KMS-11 (cell line): Measurements from ENCODE around the gene UACA.

Experiments used
- H2AFZ ChIP-seq: fragments of 200-600 bp; sonication (generic); 2 replicates; pipeline ENCODE4 v1.6.1; 2016; ENCODE audit warnings: antibody characterized with exemption, mixed run types, low read depth
- H3K27ac ChIP-seq: fragments of 200-600 bp; sonication (generic); 2 replicates; pipeline ENCODE4 v1.6.1; 2016; ENCODE audit warnings: mild to moderate bottlenecking, mixed run types
- H3K27me3 ChIP-seq: fragments of 200-600 bp; sonication (generic); 2 replicates; pipeline ENCODE4 v1.6.1; 2017; ENCODE audit warnings: mild to moderate bottlenecking, low read depth, mixed run types, moderate library complexity; ENCODE audit not compliant: insufficient read depth
- H3K36me3 ChIP-seq: fragments of 200-600 bp; sonication (generic); 2 replicates; pipeline ENCODE4 v1.6.1; 2017; ENCODE audit warnings: mild to moderate bottlenecking, mixed run types; ENCODE audit not compliant: insufficient read depth
- H3K4me1 ChIP-seq: fragments of 200-600 bp; sonication (generic); 2 replicates; pipeline ENCODE4 v1.6.1; 2016; ENCODE audit warnings: mild to moderate bottlenecking, low read depth, mixed run types; ENCODE audit not compliant: poor library complexity, severe bottlenecking
- H3K4me2 ChIP-seq: fragments of 200-600 bp; sonication (generic); 2 replicates; pipeline ENCODE4 v1.7.0; 2016; ENCODE audit warnings: mild to moderate bottlenecking, mixed run types
- H3K4me3 ChIP-seq: fragments of 200-600 bp; sonication (generic); IDR thresholded peaks from 2 replicates; pipeline ENCODE4 v1.6.1; 2017; ENCODE audit warnings: low read depth, low read length, mixed read lengths; ENCODE audit not compliant: insufficient read depth
- H3K79me2 ChIP-seq: fragments of 200-600 bp; sonication (generic); 2 replicates; pipeline ENCODE4 v1.6.1; 2016; ENCODE audit warnings: low read depth, mixed run types; ENCODE audit not compliant: insufficient read depth
- H3K9ac ChIP-seq: fragments of 200-600 bp; sonication (generic); 2 replicates; pipeline ENCODE4 v1.6.1; 2016; ENCODE audit warnings: mild to moderate bottlenecking, mixed run types
- H4K20me1 ChIP-seq: fragments of 200-600 bp; sonication (generic); 2 replicates; pipeline ENCODE4 v1.6.1; 2016; ENCODE audit warnings: mild to moderate bottlenecking, mixed run types; ENCODE audit not compliant: insufficient read depth
- CTCF ChIP-seq: fragments of 200-600 bp; sonication (generic); conservative IDR thresholded peaks from 2 replicates; pipeline ENCODE4 v1.6.1; 2017; ENCODE audit warnings: low read depth, mild to moderate bottlenecking, antibody characterized with exemption, low read length, moderate library complexity, mixed read lengths

The UACA gene

GRCh38 chr15:70772402-70772801 is 9.0 kb upstream of the UACA start:
- Histone ChIP-seq H3K27me3 (no peaks in the 10 kb centered on the region), H3K9ac (no peak overlapping the region), H3K4me1 (no peaks in the 10 kb centered on the region), H2AFZ (no peak overlapping the region), H3K4me3 (no peak overlapping the region), H3K36me3 (no peaks in the 10 kb centered on the region), H3K79me2 (no peaks in the 10 kb centered on the region), H3K27ac (no peak overlapping the region), H4K20me1 (no peaks in the 10 kb centered on the region), H3K4me2 (no peak overlapping the region)
- no peak for TF ChIP-seq CTCF

GRCh38 chr15:70770863-70771262 is 7.5 kb upstream of the UACA start:
- no peaks in the 10 kb centered on the region for H4K20me1 ChIP-seq
- H3K36me3 ChIP-seq = no peaks in the 10 kb centered on the region
- H3K27me3 ChIP-seq = no peaks in the 10 kb centered on the region
- no peak for TF ChIP-seq CTCF
- H3K4me1 ChIP-seq = no peaks in the 10 kb centered on the region
- no peak overlapping the region for H2AFZ ChIP-seq
- H3K4me3 ChIP-seq = no peak overlapping the region
- no peak overlapping the region for H3K9ac ChIP-seq
- H3K79me2 ChIP-seq = no peaks in the 10 kb centered on the region
- H3K4me2 ChIP-seq = no peak overlapping the region
- H3K27ac ChIP-seq = no peak overlapping the region

DNA sequence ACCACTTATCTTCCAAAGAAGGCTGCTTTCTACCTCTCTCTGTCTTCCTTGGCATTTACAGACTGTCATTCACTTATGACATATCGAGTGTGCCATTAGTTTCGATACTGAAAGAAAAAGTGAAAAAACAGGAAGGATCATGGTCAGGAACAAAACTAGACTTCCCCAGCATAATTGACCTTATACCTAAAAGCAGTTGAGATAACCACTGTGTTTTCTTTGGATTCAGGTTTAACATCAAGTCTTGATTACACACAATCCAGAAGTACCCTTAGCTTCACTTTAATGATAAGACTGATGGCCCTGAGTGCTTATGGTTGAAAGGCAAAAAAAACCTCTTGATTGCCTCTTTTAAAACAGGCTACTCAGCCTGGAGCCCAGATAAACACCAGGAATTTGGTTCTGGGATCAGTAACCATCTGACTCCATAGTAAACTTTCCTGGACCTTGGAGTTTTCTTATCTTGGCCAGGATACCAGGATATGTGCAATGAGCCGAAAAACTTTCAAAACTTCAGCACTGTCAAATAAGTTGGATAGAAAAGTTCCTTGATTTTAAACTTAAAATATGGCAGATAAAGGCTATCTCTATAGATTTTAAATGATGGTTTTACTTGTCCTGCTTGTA is 5.0 kb upstream of the UACA start:
- Histone ChIP-seq H4K20me1 (no peaks in the 10 kb centered on the region), H3K27ac (no peak overlapping the region), H3K4me1 (peaks cover 3% of the 10 kb centered on the region), H3K9ac (no peak overlapping the region), H3K36me3 (no peaks in the 10 kb centered on the region), H2AFZ (no peak overlapping the region), H3K4me3 (no peak overlapping the region), H3K79me2 (no peaks in the 10 kb centered on the region), H3K4me2 (no peak overlapping the region), H3K27me3 (no peaks in the 10 kb centered on the region)
- TF ChIP-seq CTCF = no peak

DNA sequence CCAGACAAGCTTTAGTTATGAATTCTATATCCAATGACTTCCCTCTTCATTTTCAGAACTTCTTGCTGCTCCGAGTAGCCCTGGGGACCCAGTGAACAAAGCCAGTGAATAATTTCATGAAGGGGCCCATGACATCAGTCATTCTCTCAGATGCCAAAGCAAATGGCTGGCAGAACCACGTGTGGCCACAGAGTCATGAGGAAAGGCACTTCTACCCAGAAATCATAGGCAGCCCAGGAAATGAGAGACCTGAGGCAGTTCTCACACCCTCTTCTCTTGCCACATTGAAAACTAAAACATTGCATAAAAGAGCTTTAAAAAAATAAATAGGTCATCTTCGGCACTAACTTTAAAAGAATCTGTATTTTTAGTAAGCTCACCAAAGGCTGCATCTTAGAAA is 4.3 kb upstream of the UACA start:
- no peak for TF ChIP-seq CTCF
- H3K79me2 ChIP-seq = no peaks in the 10 kb centered on the region
- no peaks in the 10 kb centered on the region for H3K27me3 ChIP-seq
- no peak overlapping the region for H3K4me3 ChIP-seq
- H4K20me1 ChIP-seq = no peaks in the 10 kb centered on the region
- no peak overlapping the region for H2AFZ ChIP-seq
- no peak overlapping the region for H3K9ac ChIP-seq
- H3K4me2 ChIP-seq = no peak overlapping the region
- H3K27ac ChIP-seq = no peak overlapping the region
- no peaks in the 10 kb centered on the region for H3K36me3 ChIP-seq
- H3K4me1 ChIP-seq = peaks cover 3% of the 10 kb centered on the region
